HG03442 (cell line): ENCODE measurements around the gene EGFR.

Experiments used
- ATAC-seq: cut with Tn5 transposase; IDR thresholded peaks from one replicate; pipeline ENCODE4 v1.9.1; 2021; ENCODE audit warnings: mild to moderate bottlenecking, moderate library complexity; ENCODE audit not compliant: unreplicated experiment

EGFR gene

DNA sequence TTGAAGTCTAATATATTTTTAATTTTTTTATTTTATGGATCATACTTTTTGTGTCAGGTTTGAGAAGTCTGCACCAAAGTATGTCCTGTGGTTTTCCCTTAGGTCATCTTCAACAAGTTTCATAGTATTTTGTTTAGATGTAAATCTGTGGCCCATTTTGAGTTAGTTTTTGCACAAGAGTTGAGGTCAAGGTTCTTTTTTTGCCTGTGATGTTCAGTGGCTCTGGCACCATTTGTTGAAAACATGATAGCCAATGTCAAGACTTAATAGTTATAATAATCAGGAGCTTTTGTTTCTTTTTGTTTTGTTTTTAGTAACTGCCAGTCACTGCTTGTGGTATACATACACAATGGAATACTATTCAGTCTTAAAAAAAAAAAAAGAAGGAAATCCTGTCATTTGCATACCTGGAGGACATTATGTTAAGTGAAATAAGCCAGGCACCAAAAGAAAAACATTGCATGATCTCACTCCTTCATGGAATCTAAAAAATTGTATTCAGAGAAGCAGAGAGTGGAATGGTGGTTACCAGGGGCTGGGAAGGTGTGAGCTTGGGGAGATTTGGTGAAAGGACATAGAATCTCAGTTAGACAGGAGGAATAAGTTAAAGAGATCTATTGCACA lies 61.3 kb downstream of the EGFR start:
- ATAC-seq = no peak

- ATAC-seq = no peak
Observed at GRCh38 chr7:55081068-55081467, 62.3 kb downstream of the EGFR start.

- no peak for ATAC-seq
Observed at GRCh38 chr7:55081472-55082227, 62.8 kb downstream of the EGFR start.

DNA sequence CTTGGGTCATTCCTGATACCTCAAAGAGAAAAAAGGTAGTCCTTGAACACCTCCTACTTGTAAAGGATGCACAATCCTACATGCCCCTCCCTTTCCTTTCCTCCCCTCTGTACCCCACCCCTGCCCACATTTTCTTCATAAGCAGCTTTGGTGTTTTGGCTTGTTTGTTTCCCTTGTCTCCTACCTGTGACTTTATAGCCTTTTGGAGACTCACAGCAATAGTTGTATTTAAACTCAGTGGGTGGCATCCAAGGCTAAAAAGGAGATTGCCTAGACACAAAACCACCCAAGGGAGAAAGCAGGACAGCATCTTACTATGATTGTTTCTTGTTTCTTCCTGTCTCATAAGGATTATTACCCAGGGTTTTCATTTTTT lies 63.4 kb downstream of the EGFR start:
- ATAC-seq = no peak

- no peak for ATAC-seq
Observed at GRCh38 chr7:55083206-55083605, 64.4 kb downstream of the EGFR start.

GRCh38 chr7:55084307-55084706 lies 65.5 kb downstream of the EGFR start:
- no peak for ATAC-seq

DNA sequence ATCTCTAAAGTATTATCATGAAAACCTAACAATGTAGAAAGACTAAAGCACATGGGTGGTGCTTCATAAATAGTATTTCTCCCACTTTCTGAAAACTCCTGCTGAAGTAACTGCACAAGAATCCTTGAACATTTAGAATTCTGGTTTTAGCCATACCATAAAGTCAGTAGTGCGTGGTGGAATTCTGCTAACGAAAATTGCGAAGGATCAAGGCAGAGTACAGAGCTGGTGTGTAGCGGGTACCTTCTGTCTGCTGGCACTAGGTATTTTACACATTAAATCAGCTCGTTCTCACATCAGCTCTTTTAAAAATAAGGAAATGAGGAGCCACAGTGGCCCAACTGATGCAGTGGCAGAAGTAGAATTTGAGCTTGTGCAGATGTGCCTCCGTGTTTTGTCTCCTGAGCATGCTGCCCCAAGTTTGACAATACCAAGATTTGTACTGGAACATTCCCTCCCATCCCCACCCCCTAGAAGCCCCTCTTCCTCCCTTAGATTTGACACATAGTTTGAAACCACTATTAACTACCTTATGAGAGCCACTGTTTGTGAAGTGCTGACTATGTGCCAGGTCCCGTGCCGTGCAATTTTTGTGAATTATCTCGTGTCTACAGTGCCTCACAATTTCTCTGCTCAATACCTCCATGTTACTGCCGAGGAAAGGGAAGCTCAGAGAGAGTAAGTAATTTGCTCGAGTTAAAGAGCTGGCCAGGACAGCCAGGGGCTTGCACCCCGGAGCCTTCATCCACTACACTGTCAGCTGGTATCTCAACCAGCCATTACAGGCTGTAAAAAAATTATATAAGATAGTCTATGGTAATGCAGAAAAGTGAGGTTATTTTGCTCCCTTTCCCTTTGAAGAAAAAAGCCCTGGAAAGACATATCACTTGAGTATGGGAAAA lies 66.9 kb downstream of the EGFR start:
- peak; percentile 7 for ATAC-seq

DNA sequence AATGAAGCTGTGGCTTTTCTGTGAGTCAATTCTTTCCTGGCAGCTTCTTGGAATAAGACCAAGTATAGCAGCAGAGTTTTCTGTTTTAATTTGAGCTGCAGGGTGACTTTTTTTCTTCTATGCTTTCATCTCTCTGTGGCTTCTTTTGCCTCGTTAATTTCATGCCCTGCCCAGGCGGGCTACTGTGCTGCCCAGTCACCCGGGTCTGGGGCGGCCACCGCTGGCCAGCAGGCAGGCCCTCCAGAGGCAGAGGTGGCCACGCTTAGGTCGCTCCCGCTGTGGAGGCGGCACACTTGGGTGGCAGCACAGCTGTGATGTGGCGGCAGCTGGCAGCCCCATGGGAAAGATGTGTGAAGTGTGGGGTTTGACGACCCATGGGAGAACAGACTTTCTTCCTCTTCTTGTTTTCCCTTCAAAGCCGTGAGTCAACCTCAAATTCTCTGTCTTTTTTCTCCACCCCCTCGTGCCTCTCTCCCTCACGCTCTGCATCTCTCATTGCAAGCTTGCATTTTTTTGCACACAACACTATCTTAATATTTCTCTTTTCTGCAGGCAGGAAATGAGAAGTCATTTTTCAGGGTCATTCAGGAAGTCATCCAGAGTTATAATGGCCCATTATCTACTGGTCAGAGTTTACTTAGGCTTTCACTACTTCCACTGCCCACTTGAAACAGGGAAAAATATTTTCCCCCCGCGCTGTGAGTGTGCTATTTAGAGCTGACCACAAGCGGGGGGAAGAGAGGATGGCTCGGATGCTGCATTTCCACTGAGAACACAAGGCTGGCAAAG lies 67.8 kb downstream of the EGFR start:
- peak; percentile 80 for ATAC-seq

GRCh38 chr7:55087521-55087961 lies 68.7 kb downstream of the EGFR start:
- ATAC-seq = no peak

DNA sequence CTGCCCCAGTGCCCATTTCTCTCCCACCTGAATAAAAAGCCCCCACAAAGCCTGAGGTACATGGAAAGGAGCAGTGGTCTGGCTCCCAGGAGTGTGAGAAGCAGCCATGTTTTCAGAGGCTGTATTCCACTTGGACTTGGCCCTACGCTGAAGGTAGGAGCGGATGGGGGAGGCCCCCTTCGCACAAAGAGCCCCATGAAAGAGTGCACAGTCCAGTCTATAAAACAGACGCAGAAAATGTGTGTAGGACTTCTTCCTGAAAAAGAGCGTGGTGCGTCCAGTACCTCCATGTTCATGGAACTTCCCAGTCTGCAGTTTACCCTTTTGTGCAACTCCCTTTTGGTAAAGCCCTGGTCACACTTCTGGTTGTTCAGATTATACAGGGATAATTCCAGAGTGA lies 69.3 kb downstream of the EGFR start:
- ATAC-seq = no peak

DNA sequence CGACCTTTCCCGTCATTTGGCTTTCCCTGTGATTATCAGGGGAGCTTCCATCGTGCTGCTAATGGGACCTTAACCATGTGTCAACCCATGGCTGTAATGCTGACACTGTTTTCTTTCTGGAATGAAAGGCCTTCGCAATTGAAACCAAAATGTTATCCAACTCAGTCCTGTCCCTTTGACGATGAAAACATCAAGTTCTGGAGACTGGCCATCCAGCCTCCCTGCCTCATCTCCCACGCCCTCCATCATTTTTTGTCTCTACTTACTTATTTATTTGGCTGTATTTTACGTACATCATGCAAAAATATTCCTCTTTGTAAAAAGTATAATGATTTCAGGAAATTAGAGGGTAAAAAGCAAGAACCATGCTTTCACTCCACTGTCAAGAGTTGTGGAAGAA lies 69.8 kb downstream of the EGFR start:
- ATAC-seq = no peak

GRCh38 chr7:55092186-55092974 lies 73.6 kb downstream of the EGFR start:
- ATAC-seq = no peak

DNA sequence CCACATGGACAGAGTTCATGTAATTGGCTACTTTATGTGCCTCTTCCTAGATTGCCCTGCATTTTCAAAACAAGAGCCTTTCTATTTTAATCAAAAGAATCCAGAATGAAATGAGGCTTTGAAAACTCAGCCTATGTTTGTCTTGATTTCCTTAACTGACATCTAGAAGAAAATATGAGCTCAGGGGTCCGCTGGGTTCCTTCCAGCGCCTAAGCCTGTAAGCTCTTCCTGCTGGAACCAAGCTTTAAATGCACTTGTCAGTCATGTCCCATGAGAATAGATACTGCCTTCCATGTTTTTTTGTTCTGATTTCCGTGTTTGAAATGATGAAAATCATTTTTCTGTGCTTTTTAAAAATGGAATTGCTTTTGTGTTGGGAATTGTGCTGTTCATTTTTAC lies 74.2 kb downstream of the EGFR start:
- no peak for ATAC-seq

- no peak for ATAC-seq
Observed at GRCh38 chr7:55093674-55094073, 74.9 kb downstream of the EGFR start.

GRCh38 chr7:55094092-55094690 lies 75.4 kb downstream of the EGFR start:
- ATAC-seq = no peak

DNA sequence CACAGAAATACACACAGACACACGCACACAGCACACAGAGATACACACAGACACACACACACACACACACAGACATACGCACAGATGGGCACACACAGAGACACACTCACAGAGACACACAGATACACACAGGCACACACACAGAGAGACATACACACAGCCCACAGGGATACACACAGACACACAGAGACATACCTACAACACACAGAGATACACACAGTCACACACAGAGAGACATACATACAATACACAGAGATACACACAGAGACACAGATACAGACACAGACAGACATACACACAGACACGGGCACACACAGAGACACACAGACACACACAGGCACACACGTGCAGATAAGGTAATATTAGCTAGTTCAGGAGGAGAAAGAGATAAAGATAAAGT lies 76.9 kb downstream of the EGFR start:
- ATAC-seq = no peak

DNA sequence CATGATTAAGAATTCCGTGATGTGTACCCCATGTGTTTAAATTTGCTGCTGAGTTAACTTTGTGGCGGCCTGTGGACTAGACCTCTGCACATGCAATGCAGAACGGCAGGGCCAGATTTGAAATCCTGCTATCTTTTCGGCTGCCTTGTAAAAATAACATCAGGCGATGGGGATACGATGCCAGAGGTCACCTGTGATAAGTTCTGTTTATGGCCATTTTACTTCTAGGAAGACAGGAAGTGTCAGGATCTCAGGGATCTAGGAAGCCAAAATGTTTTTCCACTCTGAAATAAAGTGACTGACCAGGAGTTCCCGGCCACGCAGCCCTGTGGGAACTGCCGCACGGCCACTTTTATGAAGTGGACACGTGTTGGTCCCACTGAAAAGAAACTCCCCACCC lies 77.5 kb downstream of the EGFR start:
- no peak for ATAC-seq

DNA sequence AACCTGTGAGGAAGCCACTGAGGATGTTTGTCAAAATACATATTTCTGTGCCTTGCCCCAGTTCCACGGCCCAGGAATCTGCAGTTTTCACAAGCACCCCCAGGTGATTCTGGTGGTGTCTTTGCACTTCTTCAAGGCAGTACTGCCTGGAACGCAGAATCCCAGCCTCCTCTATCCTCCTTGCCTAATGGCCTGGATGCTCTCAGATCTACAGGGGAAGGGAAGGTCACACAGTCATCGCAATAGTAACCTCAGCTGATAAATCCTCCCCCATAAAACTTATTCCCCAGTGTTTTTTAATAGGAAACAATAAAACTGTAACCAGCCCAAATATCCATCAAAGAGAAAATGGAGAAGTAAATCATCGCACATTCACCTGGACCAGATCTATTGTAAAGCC lies 78.3 kb downstream of the EGFR start:
- no peak for ATAC-seq

DNA sequence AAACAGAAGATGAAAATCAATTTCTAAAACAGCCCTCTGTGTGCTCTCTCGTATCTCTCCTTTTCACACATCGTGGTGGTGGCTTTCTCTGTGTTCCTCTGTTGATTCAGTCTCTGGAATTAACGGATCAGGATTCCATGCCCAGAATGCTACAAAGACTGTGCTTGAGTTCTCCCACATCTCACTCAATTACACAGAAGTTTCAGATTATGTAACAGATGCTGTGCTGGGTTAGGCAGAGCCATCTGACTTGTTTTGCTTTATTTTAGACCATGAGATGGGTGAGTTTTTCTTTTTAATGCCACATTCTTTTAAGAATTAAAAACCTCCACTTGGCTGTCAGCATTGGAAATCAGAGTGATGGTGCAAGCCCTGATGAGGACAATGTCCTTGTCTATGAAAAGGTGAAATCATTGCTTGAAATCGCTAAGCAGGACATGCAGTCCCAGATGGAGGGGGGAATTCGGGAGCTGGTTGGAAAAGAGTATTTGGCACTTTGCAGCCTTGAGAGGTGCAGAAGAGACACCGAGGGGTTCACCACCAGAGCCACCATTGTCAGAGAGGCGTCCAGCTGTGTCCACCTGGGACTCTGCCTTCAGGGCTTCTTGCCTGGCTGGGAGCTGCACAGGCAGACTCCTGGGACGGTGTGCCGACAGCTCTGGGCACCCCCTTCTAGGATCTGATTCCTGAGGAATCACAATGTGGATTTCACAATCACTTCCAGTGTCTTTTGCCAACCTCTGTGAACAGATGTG lies 80.4 kb downstream of the EGFR start:
- no peak for ATAC-seq
